Stimulated activated CD4-positive, alpha-beta T cell treated with anti-CD3 and anti-CD28 coated beads, TNF-alpha, amount 100 ng/mL, for 24 hours (primary cell): Measurements from ENCODE around the gene LMAN1L.
"Not testable (repeated sequence)": the region's sequence is repeated elsewhere in the genome, so short reads cannot be mapped to it uniquely, and the experiment has no call there.

ENCODE experiments used
- DNase-seq, 3 experiments: peaks; one replicate each; pipeline ENCODE4 v3.0.0-alpha.2; 2020; ENCODE audit warnings: low read depth in 3 of 3

The LMAN1L gene

GRCh38 chr15:74782259-74783071 lies 30.2 kb upstream of the LMAN1L start:
- peak in 1 of 3 experiments; percentile 38 for DNase-seq

- DNase-seq = no peak
These were observed 29.4 kb upstream of the LMAN1L start for GRCh38 chr15:74783072-74783807.

GRCh38 chr15:74783808-74784175 lies 28.8 kb upstream of the LMAN1L start:
- DNase-seq = no peak

- DNase-seq = no peak
These were observed 28.0 kb upstream of the LMAN1L start for GRCh38 chr15:74784426-74785193.

- no peak for DNase-seq
These were observed 27.2 kb upstream of the LMAN1L start for GRCh38 chr15:74785194-74786032.

- not testable (repeated sequence) for DNase-seq
These were observed 26.6 kb upstream of the LMAN1L start for GRCh38 chr15:74786081-74786480.

- DNase-seq = no peak
These were observed 26.0 kb upstream of the LMAN1L start for GRCh38 chr15:74786551-74787165.

- peak; percentile 78 to 92 (median 84) for DNase-seq
These were observed 25.2 kb upstream of the LMAN1L start for GRCh38 chr15:74787251-74788041.

- no peak for DNase-seq
These were observed 24.5 kb upstream of the LMAN1L start for GRCh38 chr15:74788042-74788682.

- DNase-seq = no peak
These were observed 23.9 kb upstream of the LMAN1L start for GRCh38 chr15:74788683-74789151.

GRCh38 chr15:74789171-74789631 lies 23.4 kb upstream of the LMAN1L start:
- DNase-seq = no peak

- no peak for DNase-seq
These were observed 22.9 kb upstream of the LMAN1L start for GRCh38 chr15:74789741-74790079.

- DNase-seq = peak in 1 of 3 experiments; percentile 63
These were observed 22.3 kb upstream of the LMAN1L start for GRCh38 chr15:74790080-74790916.

GRCh38 chr15:74791007-74791406 lies 21.6 kb upstream of the LMAN1L start:
- no peak for DNase-seq

- DNase-seq = no peak
These were observed 21.0 kb upstream of the LMAN1L start for GRCh38 chr15:74791667-74792066.

GRCh38 chr15:74792227-74793016 lies 20.2 kb upstream of the LMAN1L start:
- DNase-seq = no peak

- DNase-seq = peak in 2 of 3 experiments; percentile 38 to 62
These were observed 19.3 kb upstream of the LMAN1L start for GRCh38 chr15:74793135-74794028.
